ENCODE data around the gene TMEM132C. TPM values are rescaled to one million over a fixed set of nuclear protein-coding genes. Genes with fewer than 3 reads are reported as not detected.

TMEM132C gene
- total RNA-seq, 1 experiment from 2014 or later, result 0.14 TPM

DNA sequence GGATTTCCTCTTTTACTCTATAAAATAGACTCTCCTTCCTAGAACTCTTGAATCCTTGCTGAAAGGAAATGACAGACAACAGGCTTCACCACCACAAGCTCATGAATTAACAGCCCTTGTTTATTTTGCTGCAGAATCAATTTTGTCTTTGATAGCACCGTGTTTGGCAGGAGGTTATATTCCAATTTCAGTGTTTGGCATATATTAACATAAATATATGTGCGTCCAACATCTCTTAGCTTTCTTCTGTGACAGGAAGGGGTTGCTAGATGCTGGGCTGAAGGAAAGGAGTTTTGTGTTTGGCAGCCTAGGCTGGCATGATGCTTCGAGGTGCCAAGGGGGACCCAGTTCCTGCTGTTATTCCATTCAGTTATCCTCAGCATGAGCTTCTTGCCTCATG is 126.4 kb downstream of the TMEM132C start:
- no peak for DNase-seq
- Histone ChIP-seq H3K36me3 (replicated peaks; ENCODE audit: control insufficient read depth, insufficient read depth, low read length) (no peaks in the 10 kb centered on the region), H3K4me3 (ENCODE audit: insufficient read depth, low read depth, low read length) (no peak overlapping the region), H3K27me3 (ENCODE audit: control insufficient read depth, insufficient read depth, low read length) (peaks cover 2% of the 10 kb centered on the region)

DNA sequence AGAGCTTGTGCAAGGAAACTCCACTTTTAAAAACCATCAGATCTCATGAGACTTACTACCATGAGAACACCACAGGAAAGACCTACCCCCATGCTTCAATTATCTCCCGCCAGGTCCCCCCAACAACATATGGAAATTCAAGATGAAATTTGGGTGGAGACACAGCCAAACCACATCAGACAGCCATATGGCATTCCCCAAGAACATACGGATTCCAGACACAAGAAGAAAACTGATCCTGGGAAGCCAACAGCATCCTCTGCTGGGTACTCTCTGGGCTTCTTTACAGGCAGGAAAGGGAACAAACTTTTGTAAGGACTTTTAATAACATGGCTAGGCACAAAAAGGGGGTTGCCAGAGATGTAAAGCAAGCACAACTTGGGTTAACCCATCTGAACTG is 127.2 kb downstream of the TMEM132C start:
- DNase-seq, result no peak
- Histone ChIP-seq H3K4me3 (ENCODE audit: insufficient read depth, low read depth, low read length) (no peak overlapping the region), H3K36me3 (replicated peaks; ENCODE audit: control insufficient read depth, insufficient read depth, low read length) (no peaks in the 10 kb centered on the region), H3K27me3 (ENCODE audit: control insufficient read depth, insufficient read depth, low read length) (peaks cover 2% of the 10 kb centered on the region; the same call in 1 of the 2 replicates)

DNA sequence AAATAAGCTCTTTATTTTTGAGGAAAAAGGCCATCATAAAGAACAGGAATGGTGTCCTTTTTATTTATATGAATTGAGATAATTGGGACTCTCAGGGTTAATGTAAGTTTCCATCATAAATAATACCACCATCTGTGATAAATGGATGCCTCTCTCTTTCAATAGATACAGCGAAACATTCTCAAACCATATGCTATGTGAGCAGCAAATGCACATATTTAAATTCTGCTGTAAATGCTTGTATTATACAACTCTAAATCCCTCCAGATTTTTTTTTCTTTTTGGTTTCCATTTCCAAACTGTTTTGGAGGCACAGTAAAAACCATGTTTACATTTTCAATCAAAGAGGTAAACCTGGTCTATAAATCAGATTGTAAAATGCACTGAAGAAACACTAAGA is 132.3 kb downstream of the TMEM132C start:
- no peaks in the 10 kb centered on the region for H3K36me3 ChIP-seq (replicated peaks; ENCODE audit: control insufficient read depth, insufficient read depth, low read length)
- no peak overlapping the region for H3K4me3 ChIP-seq (ENCODE audit: insufficient read depth, low read depth, low read length)
- no peak for DNase-seq
- H3K27me3 ChIP-seq (ENCODE audit: control insufficient read depth, insufficient read depth, low read length), result peaks cover 2% of the 10 kb centered on the region

DNA sequence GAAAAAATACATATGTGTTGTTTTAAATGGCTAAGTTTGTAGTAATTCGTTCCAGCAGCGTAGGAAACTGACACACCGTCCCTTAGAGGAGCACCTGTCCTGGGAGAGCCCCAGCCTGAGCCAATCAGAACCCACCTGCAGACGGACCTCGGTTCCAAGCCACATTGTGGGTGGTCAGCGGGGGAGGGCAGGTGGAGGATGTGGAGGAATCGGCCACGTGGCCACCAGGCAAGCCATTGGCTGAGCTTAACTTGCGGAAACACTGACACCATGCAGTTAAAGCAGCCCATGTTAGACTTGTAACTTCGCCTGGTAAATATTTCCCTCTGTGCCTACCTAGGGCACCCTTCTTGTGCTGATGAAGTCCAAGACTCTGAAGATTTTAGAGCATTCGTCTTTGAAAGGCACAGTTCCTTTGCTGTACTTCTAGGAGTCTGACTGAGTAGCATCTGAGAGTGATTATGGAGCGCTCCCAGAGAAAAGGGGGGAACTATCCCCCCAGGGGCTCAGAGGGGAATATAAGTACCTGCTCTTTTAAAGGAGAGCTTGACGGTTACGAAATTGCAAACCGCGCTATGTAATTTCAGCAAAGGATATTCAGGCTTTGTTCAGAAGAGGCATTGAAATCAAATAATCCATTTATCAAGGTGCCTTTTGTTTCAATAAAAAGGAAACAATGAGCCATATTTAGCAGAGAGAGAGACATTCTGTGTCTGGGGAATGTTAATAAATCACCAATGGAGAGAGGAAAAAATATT is 135.7 kb downstream of the TMEM132C start:
- H3K36me3 ChIP-seq (replicated peaks; ENCODE audit: control insufficient read depth, insufficient read depth, low read length), result no peaks in the 10 kb centered on the region
- peaks cover 2% of the 10 kb centered on the region; the same call in 1 of the 2 replicates for H3K27me3 ChIP-seq (ENCODE audit: control insufficient read depth, insufficient read depth, low read length)
- DNase-seq, result peak; percentile 72
- no peak overlapping the region for H3K4me3 ChIP-seq (ENCODE audit: insufficient read depth, low read depth, low read length)

DNA sequence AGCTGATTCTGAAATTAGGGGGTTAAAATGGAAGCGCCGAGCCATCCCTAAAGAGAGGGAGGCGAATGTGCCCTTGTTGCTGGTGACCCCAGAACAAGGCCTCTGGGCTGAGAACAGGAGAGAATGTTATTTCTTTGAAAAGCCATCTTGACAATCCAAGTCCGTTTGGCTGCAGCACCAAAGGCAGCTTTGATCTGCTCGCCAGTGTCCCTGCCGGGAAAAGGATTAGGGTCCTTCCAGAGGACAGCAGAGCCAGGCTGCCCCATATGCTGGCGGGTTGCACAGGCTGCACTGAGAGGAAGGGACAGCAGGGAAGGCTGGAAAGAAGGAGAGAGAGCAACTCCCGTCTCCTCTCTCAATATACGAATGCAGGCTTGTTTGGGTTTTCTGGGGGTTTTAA is 141.7 kb downstream of the TMEM132C start:
- no peak for DNase-seq
- H3K27me3 ChIP-seq (ENCODE audit: control insufficient read depth, insufficient read depth, low read length), result no peaks in the 10 kb centered on the region
- no peaks in the 10 kb centered on the region for H3K36me3 ChIP-seq (replicated peaks; ENCODE audit: control insufficient read depth, insufficient read depth, low read length)
- H3K4me3 ChIP-seq (ENCODE audit: insufficient read depth, low read depth, low read length), result no peak overlapping the region

DNA sequence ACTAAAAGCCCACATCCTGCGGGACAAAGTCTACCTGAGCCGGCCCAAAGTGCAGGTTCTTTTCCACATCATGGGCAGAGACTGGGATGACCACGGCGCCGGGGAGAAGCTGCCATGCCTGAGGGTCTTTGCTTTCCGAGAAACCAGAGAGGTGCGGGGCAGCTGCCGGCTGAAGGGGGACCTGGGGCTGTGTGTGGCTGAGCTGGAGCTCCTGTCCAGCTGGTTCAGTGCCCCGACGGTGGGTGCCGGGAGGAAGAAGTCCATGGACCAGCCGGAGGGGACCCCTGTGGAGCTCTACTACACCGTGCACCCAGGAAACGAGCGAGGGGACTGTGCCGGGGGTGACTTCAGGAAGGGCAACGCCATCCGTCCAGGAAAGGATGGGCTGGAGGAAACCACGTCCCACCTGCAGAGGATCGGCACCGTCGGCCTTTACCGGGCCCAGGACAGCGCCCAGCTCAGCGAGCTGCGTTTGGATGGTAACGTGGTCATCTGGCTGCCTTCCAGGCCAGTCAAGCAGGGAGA is 148.1 kb downstream of the TMEM132C start:
- Histone ChIP-seq H3K4me3 (ENCODE audit: insufficient read depth, low read depth, low read length) (no peak overlapping the region), H3K27me3 (ENCODE audit: control insufficient read depth, insufficient read depth, low read length) (no peaks in the 10 kb centered on the region), H3K36me3 (replicated peaks; ENCODE audit: control insufficient read depth, insufficient read depth, low read length) (no peaks in the 10 kb centered on the region)
- no peak for DNase-seq

DNA sequence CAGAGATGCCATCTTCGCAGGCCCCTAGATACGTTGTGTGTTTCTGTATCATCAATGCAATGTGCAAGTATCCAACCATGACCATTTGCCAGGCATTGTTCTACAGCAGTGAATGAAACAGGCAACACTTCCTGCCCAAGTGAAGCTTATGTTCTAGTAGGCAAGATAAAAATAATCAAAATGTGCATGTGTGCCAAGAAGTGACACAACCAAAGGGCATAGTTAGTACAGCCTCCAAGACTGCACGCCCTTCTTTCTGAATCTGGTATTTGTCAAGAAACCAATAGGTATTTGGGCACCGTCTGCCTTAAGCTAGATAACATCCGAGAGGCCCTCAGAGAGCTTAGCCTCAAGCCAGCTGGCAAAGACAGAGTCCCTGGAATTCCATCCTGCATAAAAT is 152.0 kb downstream of the TMEM132C start:
- H3K27me3 ChIP-seq (ENCODE audit: control insufficient read depth, insufficient read depth, low read length), result no peaks in the 10 kb centered on the region

DNA sequence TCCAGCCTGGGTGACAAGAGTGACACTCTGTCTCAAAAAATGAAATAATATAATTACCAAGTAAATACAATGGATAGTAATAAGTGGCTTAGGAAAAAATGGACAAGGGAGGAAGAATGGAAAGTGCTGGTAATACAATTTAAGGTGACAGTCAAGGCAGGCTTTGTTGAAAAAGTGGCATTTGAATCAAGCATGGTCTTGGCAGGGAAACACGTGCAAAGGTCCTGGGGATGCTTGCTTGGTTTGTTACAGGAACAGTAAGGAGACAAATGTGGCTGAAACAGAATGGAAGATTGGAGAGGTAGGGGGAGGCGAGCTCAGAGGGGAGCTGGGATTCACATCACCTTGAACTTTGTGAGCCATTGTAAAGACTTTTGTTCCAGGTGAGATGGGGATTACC is 153.2 kb downstream of the TMEM132C start:
- DNase-seq, result no peak
- H3K36me3 ChIP-seq (replicated peaks; ENCODE audit: control insufficient read depth, insufficient read depth, low read length), result no peaks in the 10 kb centered on the region
- no peaks in the 10 kb centered on the region for H3K27me3 ChIP-seq (ENCODE audit: control insufficient read depth, insufficient read depth, low read length)
- H3K4me3 ChIP-seq (ENCODE audit: insufficient read depth, low read depth, low read length), result no peak overlapping the region

More for the DNA sequence above, 152.0 kb downstream of the TMEM132C start:
- DNase-seq, result no peak
- H3K36me3 ChIP-seq (replicated peaks; ENCODE audit: control insufficient read depth, insufficient read depth, low read length), result no peaks in the 10 kb centered on the region
- H3K4me3 ChIP-seq (ENCODE audit: insufficient read depth, low read depth, low read length), result no peak overlapping the region

DNA sequence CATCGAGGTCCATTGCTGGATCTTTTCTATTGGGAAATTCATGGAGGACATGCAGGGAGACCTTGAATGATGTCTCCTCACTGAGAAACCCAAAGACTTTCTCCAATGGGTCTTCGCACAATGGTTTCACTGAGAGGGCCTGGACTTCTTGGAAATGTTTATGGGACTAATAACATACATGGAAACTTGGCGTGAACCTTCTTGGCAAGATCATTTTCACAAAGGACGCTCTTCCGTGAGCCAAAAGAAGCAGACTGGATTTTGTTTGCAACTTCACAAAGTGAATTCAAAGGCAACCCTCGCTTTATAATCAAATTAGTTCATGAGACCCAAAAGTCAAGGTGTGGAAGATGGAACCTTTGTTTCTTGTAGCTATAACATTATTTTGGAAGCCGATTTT is 154.4 kb downstream of the TMEM132C start:
- Histone ChIP-seq H3K27me3 (ENCODE audit: control insufficient read depth, insufficient read depth, low read length) (no peaks in the 10 kb centered on the region; the same call in 1 of the 2 replicates), H3K4me3 (ENCODE audit: insufficient read depth, low read depth, low read length) (no peak overlapping the region), H3K36me3 (replicated peaks; ENCODE audit: control insufficient read depth, insufficient read depth, low read length) (no peaks in the 10 kb centered on the region)
- DNase-seq, result no peak

DNA sequence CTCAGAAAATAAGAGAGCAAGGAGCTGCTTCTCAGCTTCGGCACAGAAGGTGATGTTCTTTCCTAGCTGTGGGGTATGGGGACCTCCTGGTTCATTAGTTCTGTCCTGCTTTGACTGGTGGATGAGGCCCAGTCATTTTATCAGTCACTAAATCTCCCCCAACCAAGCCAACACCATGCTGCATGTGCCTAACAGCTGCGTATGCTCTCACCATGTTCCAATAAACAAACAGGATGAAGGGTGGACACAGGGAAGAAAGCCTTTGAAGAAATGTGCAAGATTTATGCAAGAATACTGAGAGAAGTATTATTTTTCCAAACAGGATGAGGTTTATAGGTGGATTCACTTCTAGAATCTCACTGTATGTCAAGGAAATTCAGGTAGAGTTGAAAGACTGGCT is 156.2 kb downstream of the TMEM132C start:
- H3K27me3 ChIP-seq (ENCODE audit: control insufficient read depth, insufficient read depth, low read length), result no peaks in the 10 kb centered on the region; the same call in 1 of the 2 replicates
- DNase-seq, result no peak
- no peak overlapping the region for H3K4me3 ChIP-seq (ENCODE audit: insufficient read depth, low read depth, low read length)
- no peaks in the 10 kb centered on the region for H3K36me3 ChIP-seq (replicated peaks; ENCODE audit: control insufficient read depth, insufficient read depth, low read length)

DNA sequence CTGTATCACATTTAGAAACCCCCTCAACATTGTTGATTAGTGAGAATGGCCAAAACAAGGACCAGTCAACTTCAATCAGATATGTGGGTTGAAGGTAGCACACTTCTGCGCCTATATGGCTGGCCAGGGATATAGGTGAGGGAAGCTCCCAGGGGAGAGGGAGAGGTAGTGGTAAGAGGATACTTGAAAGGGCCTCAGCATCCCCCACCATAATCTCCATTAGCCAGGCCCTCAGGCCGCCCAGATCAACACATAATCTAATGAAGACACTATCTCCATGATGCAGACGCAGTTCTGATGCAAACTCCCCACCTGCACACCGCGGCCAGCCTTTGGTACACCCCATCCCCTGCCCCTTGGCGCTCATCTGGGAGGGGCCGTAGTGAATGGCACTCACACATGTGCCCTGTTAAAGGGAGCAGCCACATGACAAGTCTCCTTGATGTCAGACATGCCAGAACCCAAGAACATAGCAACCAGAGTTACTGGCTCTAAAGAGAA is 158.0 kb downstream of the TMEM132C start:
- no peak for DNase-seq
- Histone ChIP-seq H3K36me3 (replicated peaks; ENCODE audit: control insufficient read depth, insufficient read depth, low read length) (no peaks in the 10 kb centered on the region), H3K4me3 (ENCODE audit: insufficient read depth, low read depth, low read length) (no peak overlapping the region), H3K27me3 (ENCODE audit: control insufficient read depth, insufficient read depth, low read length) (no peaks in the 10 kb centered on the region; the same call in 1 of the 2 replicates)

DNA sequence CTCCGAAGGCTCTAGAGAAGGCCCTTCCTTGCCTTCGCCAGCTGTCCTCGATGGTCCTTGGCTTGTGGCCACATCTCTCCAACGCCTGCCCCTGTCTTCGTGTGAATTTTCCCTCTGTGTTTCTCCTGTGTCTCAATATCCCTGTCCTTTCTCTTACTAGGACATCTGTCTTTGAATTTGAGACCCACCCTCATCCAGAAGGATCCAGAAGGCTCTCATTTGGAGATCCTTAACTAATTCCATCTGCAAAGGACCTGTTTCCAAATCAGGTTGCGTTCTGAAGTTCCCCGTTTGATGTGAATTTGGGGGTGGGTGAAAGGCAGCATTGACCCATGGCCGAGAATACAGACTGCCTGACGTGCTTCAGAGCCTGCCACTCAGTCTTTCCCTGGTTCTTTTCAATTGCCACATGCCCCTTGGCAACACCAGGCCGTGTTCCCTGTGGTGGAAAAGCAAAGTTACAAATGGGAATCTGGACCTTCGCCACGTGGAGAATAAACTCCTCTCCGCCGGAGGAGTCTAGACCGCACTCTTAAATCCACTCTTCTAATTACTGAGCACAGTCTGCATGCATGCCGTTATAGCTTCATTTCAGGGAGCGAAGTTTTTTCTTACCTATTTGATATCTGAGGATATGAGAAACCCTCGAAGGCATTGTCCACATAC is 158.8 kb downstream of the TMEM132C start:
- Histone ChIP-seq H3K27me3 (ENCODE audit: control insufficient read depth, insufficient read depth, low read length) (no peaks in the 10 kb centered on the region; the same call in 1 of the 2 replicates), H3K36me3 (replicated peaks; ENCODE audit: control insufficient read depth, insufficient read depth, low read length) (no peaks in the 10 kb centered on the region), H3K4me3 (ENCODE audit: insufficient read depth, low read depth, low read length) (no peak overlapping the region)
- no peak for DNase-seq

DNA sequence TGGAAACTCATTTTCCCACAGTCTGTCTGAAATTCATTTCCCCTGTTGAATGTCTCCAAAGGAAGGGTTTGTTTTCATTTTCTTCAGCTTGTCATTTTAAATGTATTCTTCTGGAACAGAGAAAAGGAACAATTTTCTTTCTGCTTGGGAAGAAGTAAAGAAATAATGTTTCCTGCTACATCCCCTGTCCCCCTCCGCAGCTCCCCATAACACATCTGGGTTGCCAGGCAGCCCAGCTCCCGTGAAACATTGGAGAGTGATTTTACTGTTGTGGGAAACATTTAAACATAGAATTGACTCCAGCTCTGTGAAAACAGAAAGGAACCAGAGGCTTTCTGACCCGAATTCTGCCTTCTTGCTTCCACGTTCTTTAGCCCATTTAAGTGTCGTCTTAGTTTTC is 159.5 kb downstream of the TMEM132C start:
- no peak for DNase-seq
- Histone ChIP-seq H3K36me3 (replicated peaks; ENCODE audit: control insufficient read depth, insufficient read depth, low read length) (no peaks in the 10 kb centered on the region), H3K27me3 (ENCODE audit: control insufficient read depth, insufficient read depth, low read length) (no peaks in the 10 kb centered on the region; the same call in 1 of the 2 replicates), H3K4me3 (ENCODE audit: insufficient read depth, low read depth, low read length) (no peak overlapping the region)

DNA sequence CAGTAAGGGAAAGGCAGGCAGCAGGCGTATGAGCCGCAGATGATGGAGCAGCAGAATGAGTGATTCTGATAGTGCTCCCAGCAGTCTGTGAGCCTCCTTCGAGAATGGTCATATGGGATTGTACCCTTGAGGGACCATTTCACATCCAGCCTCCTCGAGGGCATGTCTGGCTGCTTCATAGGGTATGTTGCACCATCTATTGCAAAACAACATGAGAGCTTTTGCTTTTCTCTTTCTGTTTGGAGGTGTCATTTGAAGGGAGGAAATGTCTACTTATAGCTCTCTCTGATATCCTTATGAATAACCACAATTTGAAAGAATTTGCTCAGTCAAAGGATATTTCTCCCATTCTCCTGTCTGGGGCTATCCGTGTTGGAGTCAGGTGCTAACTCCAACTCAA is 172.8 kb downstream of the TMEM132C start:
- Histone ChIP-seq H3K36me3 (replicated peaks; ENCODE audit: control insufficient read depth, insufficient read depth, low read length) (no peaks in the 10 kb centered on the region), H3K4me3 (ENCODE audit: insufficient read depth, low read depth, low read length) (no peak overlapping the region), H3K27me3 (ENCODE audit: control insufficient read depth, insufficient read depth, low read length) (no peaks in the 10 kb centered on the region)
- no peak for DNase-seq

DNA sequence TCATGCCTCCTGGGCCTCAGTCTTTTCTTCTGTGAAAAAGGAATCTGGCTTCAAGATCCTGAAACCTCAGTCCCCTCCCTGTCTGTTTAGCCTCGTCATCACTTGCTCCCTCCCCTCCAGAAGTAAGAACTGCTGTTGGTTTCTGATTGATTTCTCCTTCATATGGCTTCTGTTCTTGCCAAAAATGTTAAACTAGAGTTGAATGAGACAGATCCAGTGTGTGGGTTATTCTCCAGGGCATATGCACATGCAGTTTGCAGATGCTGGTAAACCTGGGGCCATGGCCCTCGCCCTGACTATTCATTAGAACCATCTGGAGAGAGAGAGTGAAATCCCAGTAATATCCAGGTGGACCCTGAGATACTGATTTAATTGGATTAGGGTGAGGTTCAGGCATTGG is 175.1 kb downstream of the TMEM132C start:
- no peaks in the 10 kb centered on the region for H3K27me3 ChIP-seq (ENCODE audit: control insufficient read depth, insufficient read depth, low read length)
- H3K36me3 ChIP-seq (replicated peaks; ENCODE audit: control insufficient read depth, insufficient read depth, low read length), result no peaks in the 10 kb centered on the region
- H3K4me3 ChIP-seq (ENCODE audit: insufficient read depth, low read depth, low read length), result no peak overlapping the region
- DNase-seq, result no peak
